Keratinocyte (primary cell): ENCODE measurements around the gene GPALPP1.

Source experiments
- CTCF ChIP-seq, 3 experiments: IDR thresholded peaks in 1 of 3; conservative IDR thresholded peaks in 1 of 3; optimal IDR thresholded peaks in 1 of 3; 2 replicates in 2 of 3; 3 replicates in 1 of 3; pipeline versions ENCODE3 to v1.5.1; 2011; ENCODE audit warnings: low read length in 3 of 3, mild to moderate bottlenecking in 3 of 3, moderate library complexity in 2 of 3, control low read depth in 1 of 3, inconsistent platforms in 1 of 3; ENCODE audit not compliant: insufficient read depth in 2 of 3; ENCODE audit errors: extremely low read depth in 1 of 3
- EZH2 ChIP-seq: IDR thresholded peaks from one replicate; pipeline ENCODE4 v1.6.1; 2012; ENCODE audit warnings: inconsistent platforms, mild to moderate bottlenecking, low read length, moderate library complexity

GRCh38 chr13:45007823-45008222 is 18.5 kb downstream of the GPALPP1 start:
- TF ChIP-seq CTCF (optimal IDR thresholded peaks at IDR 0.05 in 1 of 3, IDR thresholded peaks at IDR 0.05 in 1 of 3, conservative IDR thresholded peaks at IDR 0.05 in 1 of 3; ENCODE audit: extremely low read depth in 1 of 3, insufficient read depth in 2 of 3, low read length in 3 of 3) = no peak
- no peak for TF ChIP-seq EZH2
